ENCODE results near the gene ZNF43.
A peak's percentile ranks its signal among the peaks of the same experiment; 100 is the strongest.
"Not testable (repeated sequence)": the region's sequence is repeated elsewhere in the genome, so short reads cannot be mapped to it uniquely, and the experiment has no call there.

Gene ZNF43

GRCh38 chr19:21789466-21790085, 46.4 kb downstream of the ZNF43 start:
- no peak for FAIRE-seq

- no peak for FAIRE-seq
Observed at GRCh38 chr19:21786936-21787335, 49.0 kb downstream of the ZNF43 start.

GRCh38 chr19:21775792-21776191, 60.2 kb downstream of the ZNF43 start:
- not testable (repeated sequence) for FAIRE-seq

- peak; percentile 86 for FAIRE-seq
Observed at GRCh38 chr19:21767065-21767800, 68.7 kb downstream of the ZNF43 start, which contains the start of gene ZNF100. ZNF100 (minus strand) TSS chr19:21767579; CDS start chr19:21767429, 150 bp downstream.

- FAIRE-seq = not testable (repeated sequence)
Observed at GRCh38 chr19:21766705-21767064, 69.3 kb downstream of the ZNF43 start.

- FAIRE-seq = no peak
Observed at GRCh38 chr19:21765151-21765550, 70.8 kb downstream of the ZNF43 start.

- FAIRE-seq = not testable (repeated sequence)
Observed at GRCh38 chr19:21761547-21761946, 74.4 kb downstream of the ZNF43 start.

- FAIRE-seq = no peak
Observed at GRCh38 chr19:21758296-21758695, 77.7 kb downstream of the ZNF43 start.

GRCh38 chr19:21755555-21755954, 80.4 kb downstream of the ZNF43 start:
- FAIRE-seq = not testable (repeated sequence)
